Neuronal stem cell (in vitro differentiated cells): ENCODE measurements around the gene ZFP92.
A peak's percentile ranks its signal among the peaks of the same experiment; 100 is the strongest.
"Not testable (repeated sequence)": the region's sequence is repeated elsewhere in the genome, so short reads cannot be mapped to it uniquely, and the experiment has no call there.

Source experiments
- DNase-seq: peaks from one replicate; pipeline ENCODE4 v3.0.0-alpha.2; 2013; ENCODE audit warnings: low spot score
- H2AFZ ChIP-seq: one replicate; pipeline ENCODE4 v1.6.1; 2013; ENCODE audit warnings: mild to moderate bottlenecking, low read length, inconsistent platforms
- H2AK5ac ChIP-seq: 2 replicates; pipeline ENCODE4 v1.6.1; 2013; ENCODE audit warnings: low read depth, mild to moderate bottlenecking, inconsistent platforms, low read length, moderate library complexity, mixed read lengths
- H2BK120ac ChIP-seq: 2 replicates; pipeline ENCODE4 v1.6.1; 2013; ENCODE audit warnings: low read depth, mild to moderate bottlenecking, inconsistent platforms, low read length, moderate library complexity, mixed read lengths
- H2BK12ac ChIP-seq: one replicate; pipeline ENCODE4 v1.6.1; 2013; ENCODE audit warnings: low read length, inconsistent platforms
- H2BK15ac ChIP-seq: 2 replicates; pipeline ENCODE4 v1.6.1; 2013; ENCODE audit warnings: mild to moderate bottlenecking, low read length, inconsistent platforms, mixed read lengths
- H2BK5ac ChIP-seq: one replicate; pipeline ENCODE4 v1.6.1; 2013; ENCODE audit warnings: inconsistent platforms, mild to moderate bottlenecking, low read length, moderate library complexity
- H3K14ac ChIP-seq: one replicate; pipeline ENCODE4 v1.6.1; 2013; ENCODE audit warnings: low read length, inconsistent platforms
- H3K18ac ChIP-seq: 2 replicates; pipeline ENCODE4 v1.6.1; 2013; ENCODE audit warnings: low read length, inconsistent platforms
- H3K23ac ChIP-seq: 2 replicates; pipeline ENCODE4 v1.6.1; 2013; ENCODE audit warnings: low read depth, mild to moderate bottlenecking, mixed read lengths, low read length, inconsistent platforms; ENCODE audit not compliant: poor library complexity
- H3K27ac ChIP-seq: replicated peaks from 3 replicates; pipeline ENCODE4 v1.5.1; 2013; ENCODE audit warnings: low read length, inconsistent platforms
- H3K27me3 ChIP-seq, 3 experiments: 2 replicates each; pipeline ENCODE4 v1.6.1; 2013; ENCODE audit warnings: low read length in 3 of 3, mild to moderate bottlenecking in 2 of 3, inconsistent platforms in 1 of 3, low read depth in 1 of 3, mixed read lengths in 1 of 3, moderate library complexity in 1 of 3; ENCODE audit not compliant: control insufficient read depth in 3 of 3, insufficient read depth in 3 of 3
- H3K36me3 ChIP-seq, 2 donors: replicated peaks in 1 of 2; 2 replicates each; pipeline ENCODE4 v1.6.1; 2013; ENCODE audit warnings: low read length in 2 of 2; ENCODE audit not compliant: control insufficient read depth in 2 of 2, insufficient read depth in 2 of 2
- H3K4ac ChIP-seq: 2 replicates; pipeline ENCODE4 v1.6.1; 2013; ENCODE audit warnings: inconsistent platforms, mild to moderate bottlenecking, low read length, moderate library complexity
- H3K4me1 ChIP-seq, 2 donors: 1 replicate in 1 of 2; 2 replicates in 1 of 2; pipeline ENCODE4 v1.6.1; 2013; ENCODE audit warnings: low read length in 2 of 2, low read depth in 1 of 2; ENCODE audit not compliant: control insufficient read depth in 2 of 2, insufficient read depth in 1 of 2
- H3K4me2 ChIP-seq: one replicate; pipeline ENCODE4 v1.6.1; 2013; ENCODE audit warnings: mild to moderate bottlenecking, low read length, inconsistent platforms; ENCODE audit not compliant: insufficient read depth, poor library complexity, severe bottlenecking
- H3K4me3 ChIP-seq, 2 donors: 2 replicates each; pipeline ENCODE4 v1.5.1; 2013; ENCODE audit warnings: low read length in 2 of 2, mild to moderate bottlenecking in 2 of 2, inconsistent platforms in 1 of 2, moderate library complexity in 1 of 2
- H3K79me1 ChIP-seq: one replicate; pipeline ENCODE4 v1.6.1; 2013; ENCODE audit warnings: low read depth, mild to moderate bottlenecking, inconsistent platforms, low read length, moderate library complexity
- H3K9ac ChIP-seq: one replicate; pipeline ENCODE4 v1.6.1; 2013; ENCODE audit warnings: mild to moderate bottlenecking, low read depth, low read length, inconsistent platforms; ENCODE audit not compliant: poor library complexity
- H3K9me3 ChIP-seq, 2 donors: replicated peaks in 1 of 2; 2 replicates each; pipeline versions ENCODE3 to v1.6.1; 2013; ENCODE audit warnings: low read length in 2 of 2, mild to moderate bottlenecking in 2 of 2, inconsistent platforms in 1 of 2, low read depth in 1 of 2, mixed read lengths in 1 of 2, moderate library complexity in 1 of 2; ENCODE audit not compliant: control insufficient read depth in 2 of 2, insufficient read depth in 1 of 2
- H4K8ac ChIP-seq: one replicate; pipeline ENCODE4 v1.6.1; 2013; ENCODE audit warnings: low read depth, mild to moderate bottlenecking, inconsistent platforms, low read length, moderate library complexity
- H4K91ac ChIP-seq: one replicate; pipeline ENCODE4 v1.6.1; 2013; ENCODE audit warnings: low read length, low read depth, mild to moderate bottlenecking, inconsistent platforms; ENCODE audit not compliant: poor library complexity
- WGBS, 2 donors: extraction: QIAGEN DNeasy Blood & Tissue Kit; methylation state at CpG; one replicate each; pipeline ENCODE4 v1.1.7; 2013; ENCODE audit warnings: missing lambda C conversion rate in 2 of 2, mixed read lengths in 1 of 2; ENCODE audit not compliant: insufficient read length in 2 of 2, insufficient replicate concordance in 1 of 2; ENCODE audit errors: extremely low coverage in 2 of 2; 5-methylcytosine and 5-hydroxymethylcytosine counted together

Gene ZFP92

GRCh38 chrX:153382563-153383482, 28.4 kb upstream of the ZFP92 start:
- H4K91ac ChIP-seq, result no peak overlapping the region
- whole genome bisulfite sequencing, 2 donors, result 100% methylated on average over 1 of the region's 3 CpGs; no CpG with 5 or more reads in 1 of the 2 donors
- H3K4me2 ChIP-seq, result no peak overlapping the region
- H3K18ac ChIP-seq, result no peak overlapping the region
- peaks cover 5% of the 10 kb centered on the region for H3K79me1 ChIP-seq
- H3K23ac ChIP-seq, result no peak overlapping the region
- no peak overlapping the region for H2AK5ac ChIP-seq
- peaks cover 0 to 3% of the 10 kb centered on the region in 2 donors for H3K9me3 ChIP-seq
- H3K36me3 ChIP-seq, result no peaks in the 10 kb centered on the region
- H2BK12ac ChIP-seq, result no peak overlapping the region
- H2BK15ac ChIP-seq, result no peak overlapping the region
- H3K4me1 ChIP-seq, result peaks cover 0 to 4% of the 10 kb centered on the region in 2 donors
- no peak overlapping the region for H3K4ac ChIP-seq
- no peak overlapping the region for H3K9ac ChIP-seq
- DNase-seq, result no peak
- H3K14ac ChIP-seq, result peak overlapping the region; percentile 21
- H2BK5ac ChIP-seq, result no peak overlapping the region
- no peak overlapping the region for H2AFZ ChIP-seq
- no peak overlapping the region for H4K8ac ChIP-seq
- peak overlapping the region in 1 of 2 donors; percentile 54 for H3K4me3 ChIP-seq
- no peak overlapping the region for H2BK120ac ChIP-seq
- peaks cover 0 to 13% (median 0%) of the 10 kb centered on the region in 3 experiments for H3K27me3 ChIP-seq
- no peak overlapping the region for H3K27ac ChIP-seq

- Histone ChIP-seq H3K9ac (no peak overlapping the region), H2BK5ac (no peak overlapping the region), H3K23ac (no peak overlapping the region), H3K14ac (no peak overlapping the region), H3K4me3 (no peak overlapping the region), H3K18ac (no peak overlapping the region), H4K8ac (no peak overlapping the region), H3K36me3 (no peaks in the 10 kb centered on the region), H3K27ac (no peak overlapping the region), H3K4ac (no peak overlapping the region), H3K9me3 (peaks cover 0 to 3% of the 10 kb centered on the region in 2 donors), H2AK5ac (no peak overlapping the region), H2BK12ac (no peak overlapping the region), H4K91ac (no peak overlapping the region), H3K4me1 (peaks cover 0 to 4% of the 10 kb centered on the region in 2 donors), H2BK15ac (no peak overlapping the region), H2AFZ (no peak overlapping the region), H3K27me3 (peaks cover 0 to 10% (median 0%) of the 10 kb centered on the region in 3 experiments), H3K4me2 (no peak overlapping the region), H3K79me1 (peaks cover 4% of the 10 kb centered on the region), H2BK120ac (no peak overlapping the region)
- WGBS, 2 donors, result no CpG with 5 or more reads among the region's 6 CpGs
- no peak for DNase-seq
These were observed 26.9 kb upstream of the ZFP92 start for GRCh38 chrX:153384390-153384789.

- H3K14ac ChIP-seq, H3K18ac ChIP-seq, H2AK5ac ChIP-seq, H2BK5ac ChIP-seq, H3K4me1 ChIP-seq, H3K9ac ChIP-seq, H3K4me3 ChIP-seq, H3K36me3 ChIP-seq, H2BK120ac ChIP-seq, H3K79me1 ChIP-seq, H3K9me3 ChIP-seq, DNase-seq, H2BK12ac ChIP-seq, H4K91ac ChIP-seq, H4K8ac ChIP-seq, H2BK15ac ChIP-seq, H3K23ac ChIP-seq, H3K4me2 ChIP-seq, H3K27ac ChIP-seq, H2AFZ ChIP-seq, H3K4ac ChIP-seq: not testable (repeated sequence)
- no CpG with 5 or more reads among the region's 2 CpGs for WGBS, 2 donors
- H3K27me3 ChIP-seq, result peaks cover 0 to 10% (median 0%) of the 10 kb centered on the region in 3 experiments
These were observed 26.3 kb upstream of the ZFP92 start for GRCh38 chrX:153384973-153385372.

- no peak overlapping the region for H4K91ac ChIP-seq
- H3K4me1 ChIP-seq, result peaks cover 0 to 4% of the 10 kb centered on the region in 2 donors
- H3K27ac ChIP-seq, result no peak overlapping the region
- no peak overlapping the region for H3K14ac ChIP-seq
- no peak overlapping the region for H2BK15ac ChIP-seq
- H2BK120ac ChIP-seq, result no peak overlapping the region
- no peak overlapping the region for H2AFZ ChIP-seq
- H3K4me2 ChIP-seq, result no peak overlapping the region
- no peak overlapping the region for H2AK5ac ChIP-seq
- WGBS, 2 donors, result no CpG with 5 or more reads among the region's 5 CpGs
- peaks cover 4% of the 10 kb centered on the region for H3K79me1 ChIP-seq
- peaks cover 0 to 10% (median 0%) of the 10 kb centered on the region in 3 experiments for H3K27me3 ChIP-seq
- no peak overlapping the region for H4K8ac ChIP-seq
- no peak overlapping the region for H3K18ac ChIP-seq
- peaks cover 0 to 3% of the 10 kb centered on the region in 2 donors for H3K9me3 ChIP-seq
- H3K4me3 ChIP-seq, result no peak overlapping the region
- H2BK5ac ChIP-seq, result no peak overlapping the region
- H3K23ac ChIP-seq, result no peak overlapping the region
- no peaks in the 10 kb centered on the region for H3K36me3 ChIP-seq
- H2BK12ac ChIP-seq, result no peak overlapping the region
- no peak for DNase-seq
- no peak overlapping the region for H3K4ac ChIP-seq
- H3K9ac ChIP-seq, result no peak overlapping the region
These were observed 25.2 kb upstream of the ZFP92 start for GRCh38 chrX:153386097-153386496.
